ENCODE measurements around the gene HPCA. TPM values are rescaled to one million over a fixed set of nuclear protein-coding genes. Genes with fewer than 3 reads are reported as not detected.

The HPCA gene
- not detected in 2 replicates for total RNA-seq

GRCh38 chr1:32886004-32886827 is at the start of gene HPCA:
Gene HPCA, plus strand, starts transcription at chr1:32886491. Its CDS starts 2,408 bp downstream, at chr1:32888899.

GRCh38 chr1:32870615-32871363 is 15.5 kb upstream of the HPCA start, which contains the start of gene FNDC5:
Gene FNDC5, minus strand, starts transcription at chr1:32870912.

GRCh38 chr1:32900956-32901822 is 14.9 kb downstream of the HPCA start, which contains the start of gene TMEM54:
Gene TMEM54, minus strand, starts transcription at chr1:32901389. Its CDS starts 151 bp downstream, at chr1:32901238.

Other genes with a start within 250 kb of the HPCA start
- gene ZBTB8OS, start 235.9 kb upstream of the HPCA start, total RNA-seq, result 29.1 and 35.1 TPM in 2 replicates
- gene RBBP4, start 235.3 kb upstream of the HPCA start, total RNA-seq, result 83.0 and 139 TPM in 2 replicates
- gene SYNC, start 183.7 kb upstream of the HPCA start, total RNA-seq, result 2.4 and 5.2 TPM in 2 replicates
- gene YARS1, start 69.1 kb upstream of the HPCA start, total RNA-seq, result 65.9 and 134 TPM in 2 replicates
- 18.0 and 20.1 TPM in 2 replicates for gene S100PBP, start 68.8 kb upstream of the HPCA start, total RNA-seq
- gene FNDC5, start 15.6 kb upstream of the HPCA start, total RNA-seq, result 0.13 and 0.24 TPM in 2 replicates
- 17.2 and 113 TPM in 2 replicates for gene TMEM54, start 14.9 kb downstream of the HPCA start, total RNA-seq
- gene RNF19B, start 78.3 kb downstream of the HPCA start, total RNA-seq, result 6.5 and 21.2 TPM in 2 replicates
- gene AK2, start 150.4 kb downstream of the HPCA start, total RNA-seq, result 115 and 157 TPM in 2 replicates
- 2.6 and 6.6 TPM in 2 replicates for gene AZIN2, start 194.7 kb downstream of the HPCA start, total RNA-seq